ENCODE results near the gene NAAA.
"Not testable (repeated sequence)": the region's sequence is repeated elsewhere in the genome, so short reads cannot be mapped to it uniquely, and the experiment has no call there.

Gene NAAA

GRCh38 chr4:75916091-75916661, 24.6 kb downstream of the NAAA start:
- no peak for DNase-seq

- no peak for DNase-seq
These were observed 27.8 kb downstream of the NAAA start for GRCh38 chr4:75912968-75913367.

GRCh38 chr4:75910831-75911230, 30.0 kb downstream of the NAAA start:
- DNase-seq, result not testable (repeated sequence)

GRCh38 chr4:75909405-75909804, 31.4 kb downstream of the NAAA start:
- no peak for DNase-seq

- DNase-seq, result no peak
These were observed 32.3 kb downstream of the NAAA start for GRCh38 chr4:75908555-75908954.

- no peak for DNase-seq
These were observed 32.8 kb downstream of the NAAA start for GRCh38 chr4:75907966-75908365.

- no peak for DNase-seq
These were observed 36.7 kb downstream of the NAAA start for GRCh38 chr4:75904076-75904475.

GRCh38 chr4:75902352-75902751, 38.5 kb downstream of the NAAA start, which contains the start of gene PPEF2:
TSS of gene PPEF2 (minus strand) at chr4:75902452. CDS start at chr4:75896325, 6,127 bp downstream.
- no peak for DNase-seq

GRCh38 chr4:75898536-75898935, 42.3 kb downstream of the NAAA start:
- DNase-seq, result no peak

- no peak for DNase-seq
These were observed 45.0 kb downstream of the NAAA start for GRCh38 chr4:75895744-75896314.

- no peak for DNase-seq
These were observed 48.3 kb downstream of the NAAA start for GRCh38 chr4:75892508-75892907.

- no peak for DNase-seq
These were observed 49.2 kb downstream of the NAAA start for GRCh38 chr4:75891611-75892010.

GRCh38 chr4:75889537-75890199, 51.1 kb downstream of the NAAA start:
- no peak for DNase-seq

GRCh38 chr4:75886104-75886503, 54.7 kb downstream of the NAAA start:
- DNase-seq, result no peak

GRCh38 chr4:75881476-75881875, 59.3 kb downstream of the NAAA start:
- DNase-seq, result no peak

GRCh38 chr4:75880278-75880677, 60.5 kb downstream of the NAAA start:
- DNase-seq, result no peak

- DNase-seq, result no peak
These were observed 62.5 kb downstream of the NAAA start for GRCh38 chr4:75878246-75878756.

GRCh38 chr4:75876218-75876617, 64.6 kb downstream of the NAAA start:
- DNase-seq, result no peak

- DNase-seq, result no peak
These were observed 71.7 kb downstream of the NAAA start for GRCh38 chr4:75869100-75869499.

GRCh38 chr4:75867130-75867529, 73.7 kb downstream of the NAAA start:
- no peak for DNase-seq

Data from activated T-cell treated with anti-CD3 and anti-CD28 coated beads, Interleukin-2, amount 50 U/mL, for 1 hour (primary cell).